Head of caudate nucleus (tissue), 42 donors: ENCODE data around the gene NFKBIE.

Source experiments
- DNase-seq, 42 donors: peaks; one replicate each; pipeline versions ENCODE4 v3.0.0 to v3.0.0-alpha.2; 2020 to 2021; ENCODE audit warnings: mixed read lengths in 7 of 42
- intact Hi-C: fragments of 100-400 bp; cut with DNase I; formaldehyde crosslinking; loops from one replicate; pipeline ENCODE4 v1.15.0; 2022

Gene NFKBIE

DNA sequence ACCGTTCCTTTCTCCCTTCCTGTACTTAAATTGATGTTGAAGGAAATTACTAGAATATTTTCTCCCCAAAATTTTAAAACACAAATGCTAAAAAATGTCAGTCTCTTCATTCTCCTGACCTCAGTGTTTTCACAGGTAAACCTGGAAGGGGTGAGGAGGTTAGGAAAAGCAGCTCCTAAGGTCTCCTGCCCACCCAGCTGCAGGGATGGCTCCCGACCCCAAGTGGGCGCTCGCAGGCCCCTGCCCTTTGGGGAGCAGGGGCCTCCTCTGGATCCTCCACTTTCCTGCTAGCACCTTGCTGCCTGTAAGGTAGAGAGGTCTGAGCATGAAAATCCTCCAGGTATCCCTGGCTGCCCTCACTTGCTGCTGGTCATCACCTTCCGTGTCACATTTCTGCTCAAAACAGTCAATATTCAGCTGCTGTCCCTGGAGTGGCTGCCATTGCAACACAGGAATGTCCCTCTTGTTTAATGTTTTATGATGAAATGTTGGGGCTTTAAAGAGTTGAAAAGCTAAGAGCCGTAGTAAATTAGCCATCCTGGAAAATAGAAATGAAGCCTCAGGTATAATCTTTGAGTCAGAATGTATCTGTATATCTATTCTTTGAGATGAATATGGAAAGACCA lies 29.3 kb downstream of the NFKBIE start:
- DNase-seq: peak in 1 of 42 donors; percentile 6
- intact Hi-C loops: loop anchor here (2.0 to 10.0 kb wide), 2 partner anchors 63 to 131 kb away; no protein-coding TSS in a partner anchor

DNA sequence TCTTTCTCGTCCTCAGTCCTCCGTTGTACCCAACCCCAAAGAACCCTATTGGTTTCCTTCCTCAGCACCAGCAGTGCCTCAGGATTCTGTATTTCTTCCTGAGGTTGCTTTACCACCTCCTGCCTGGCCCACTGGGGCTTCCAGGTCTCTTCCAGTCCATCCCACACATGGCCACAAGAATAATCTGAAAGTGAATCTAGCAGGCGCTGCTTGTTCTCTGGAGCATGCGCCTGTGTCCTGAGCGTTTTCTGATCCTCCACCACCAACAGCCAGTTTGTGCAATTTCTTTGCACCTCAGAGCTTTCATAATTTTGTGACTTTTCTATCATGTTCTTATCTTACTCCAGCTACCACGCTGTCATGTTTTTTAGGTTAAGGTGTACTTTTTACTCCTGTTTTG lies 30.1 kb downstream of the NFKBIE start:
- intact Hi-C loops: loop anchor here (2.0 to 10.0 kb wide), 2 partner anchors 62 to 130 kb away; no protein-coding TSS in a partner anchor

DNA sequence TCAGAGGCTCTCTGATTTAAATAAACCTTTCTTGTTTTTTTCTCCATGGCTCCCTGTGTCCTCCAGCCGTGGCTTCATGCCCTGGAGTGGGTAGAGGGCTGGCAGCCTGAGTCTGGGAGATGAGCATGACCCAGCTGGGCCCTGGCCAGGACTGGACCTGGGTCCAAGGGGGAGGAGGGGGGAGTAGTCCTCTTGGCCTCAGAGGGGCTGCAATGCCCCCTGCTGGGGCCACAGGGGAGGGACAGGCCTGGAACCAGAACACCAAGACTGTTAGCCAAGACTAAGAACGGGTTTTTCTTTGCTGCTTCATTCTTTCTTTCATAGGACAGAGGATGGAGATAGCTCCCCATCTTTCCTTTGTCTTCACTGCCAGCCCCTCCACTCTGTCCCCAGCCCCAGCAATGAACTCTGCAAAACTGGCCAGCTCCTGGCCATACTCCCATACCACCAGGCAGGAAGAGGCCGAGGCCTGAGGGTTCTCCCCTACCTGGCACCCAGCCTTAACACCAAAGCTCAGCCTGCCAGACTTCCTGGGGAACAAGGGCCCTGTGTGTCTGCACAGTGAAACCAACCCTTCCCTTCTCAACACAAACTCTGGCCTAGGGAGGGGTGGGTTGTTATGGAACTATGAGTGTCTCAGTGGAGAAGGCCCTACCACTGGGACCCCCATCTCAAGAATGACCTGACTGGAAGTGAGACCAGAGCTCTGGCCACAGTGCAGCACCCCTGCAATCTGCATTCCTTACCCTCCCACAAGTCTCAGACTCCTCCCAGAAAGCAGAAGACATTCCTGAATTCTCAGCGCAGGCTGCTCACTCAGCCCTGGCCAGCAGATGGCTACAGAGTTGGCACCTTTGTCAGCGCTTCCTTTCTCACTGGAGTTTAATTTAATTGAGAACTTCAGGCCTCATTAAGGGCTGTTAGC lies 31.0 kb downstream of the NFKBIE start:
- DNase-seq: peak; percentile 79 to 97 (median 90)
- intact Hi-C loops: loop anchor here (2.0 to 10.0 kb wide), 2 partner anchors 62 to 130 kb away; no protein-coding TSS in a partner anchor

More for the DNA sequence above, 30.1 kb downstream of the NFKBIE start:
- DNase-seq: no peak

DNA sequence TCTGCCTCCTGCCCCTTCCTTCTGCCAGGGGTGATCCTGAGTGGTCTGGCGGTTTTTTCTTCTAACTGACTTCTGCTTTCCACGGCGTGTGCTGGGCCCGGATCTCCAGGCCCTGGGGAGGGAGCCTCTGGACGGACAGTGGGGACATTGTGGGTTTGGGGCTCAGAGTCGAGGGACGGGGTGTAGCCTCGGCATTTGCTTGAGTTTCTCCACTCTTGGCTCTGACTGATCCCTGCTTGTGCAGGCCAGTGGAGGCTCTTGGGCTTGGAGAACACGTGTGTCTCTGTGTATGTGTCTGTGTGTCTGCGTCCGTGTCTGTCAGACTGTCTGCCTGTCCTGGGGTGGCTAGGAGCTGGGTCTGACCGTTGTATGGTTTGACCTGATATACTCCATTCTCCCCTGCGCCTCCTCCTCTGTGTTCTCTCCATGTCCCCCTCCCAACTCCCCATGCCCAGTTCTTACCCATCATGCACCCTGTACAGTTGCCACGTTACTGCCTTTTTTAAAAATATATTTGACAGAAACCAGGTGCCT lies 31.7 kb downstream of the NFKBIE start:
- intact Hi-C loops: loop anchor here (2.0 to 10.0 kb wide), 2 partner anchors 61 to 129 kb away; no protein-coding TSS in a partner anchor
- no peak for DNase-seq

DNA sequence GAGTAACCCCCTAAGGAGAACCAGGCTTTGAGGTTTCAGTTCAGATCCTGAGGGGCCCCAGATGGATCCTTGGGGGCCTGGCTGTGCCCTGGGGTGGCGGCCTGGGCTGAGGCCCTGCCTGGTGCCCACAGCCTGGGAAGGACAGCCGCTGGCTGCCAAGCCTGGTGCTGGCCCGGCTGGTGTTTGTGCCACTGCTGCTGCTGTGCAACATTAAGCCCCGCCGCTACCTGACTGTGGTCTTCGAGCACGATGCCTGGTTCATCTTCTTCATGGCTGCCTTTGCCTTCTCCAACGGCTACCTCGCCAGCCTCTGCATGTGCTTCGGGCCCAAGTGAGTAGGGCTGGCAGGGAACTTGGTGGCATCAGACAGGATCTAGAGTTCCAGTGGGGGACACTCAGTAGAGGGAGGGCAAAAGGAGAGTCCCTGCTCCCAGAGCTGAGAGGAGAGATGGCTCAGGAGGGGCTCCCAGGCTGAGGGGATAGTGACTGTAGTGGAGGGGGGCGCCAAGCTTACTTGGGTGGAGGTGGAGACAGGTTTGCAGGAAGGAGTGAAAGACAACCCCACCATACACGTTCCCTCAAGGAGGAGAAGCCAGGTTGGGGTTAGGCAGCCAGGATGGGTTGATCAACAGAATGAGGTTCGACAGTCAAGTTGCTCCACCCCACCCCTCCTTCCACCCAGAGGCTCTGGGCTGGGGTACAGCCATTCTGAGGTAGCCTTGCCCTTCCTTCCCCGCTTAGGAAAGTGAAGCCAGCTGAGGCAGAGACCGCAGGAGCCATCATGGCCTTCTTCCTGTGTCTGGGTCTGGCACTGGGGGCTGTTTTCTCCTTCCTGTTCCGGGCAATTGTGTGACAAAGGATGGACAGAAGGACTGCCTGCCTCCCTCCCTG lies 32.4 kb downstream of the NFKBIE start:
- peak in 1 of 42 donors; percentile 34 for DNase-seq
- intact Hi-C loops: loop anchor here (10.0 kb wide), 1 partner anchor 128 kb away; no protein-coding TSS in a partner anchor

DNA sequence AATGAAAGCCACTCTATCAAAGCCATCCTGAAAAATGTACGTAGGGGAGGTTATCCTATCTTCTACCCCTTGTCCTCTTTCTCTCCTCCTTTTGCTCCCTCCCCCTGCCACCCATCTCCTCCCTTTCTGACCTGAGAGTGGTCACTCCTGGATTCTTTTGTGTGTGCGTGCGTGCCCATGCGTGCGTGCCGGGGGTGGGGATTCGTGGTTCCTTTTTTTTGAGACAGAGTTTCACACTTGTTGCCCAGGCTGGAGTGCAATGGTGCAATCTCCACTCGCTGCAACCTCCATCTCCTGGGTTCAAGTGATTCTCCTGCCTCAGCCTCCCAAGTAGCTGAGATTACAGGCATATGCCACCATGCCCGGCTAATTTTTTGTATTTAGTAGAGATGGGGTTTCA lies 33.9 kb downstream of the NFKBIE start:
- peak in 1 of 42 donors; percentile 24 for DNase-seq
- intact Hi-C loops: loop anchor here (10.0 kb wide), 1 partner anchor 127 kb away; no protein-coding TSS in a partner anchor

DNA sequence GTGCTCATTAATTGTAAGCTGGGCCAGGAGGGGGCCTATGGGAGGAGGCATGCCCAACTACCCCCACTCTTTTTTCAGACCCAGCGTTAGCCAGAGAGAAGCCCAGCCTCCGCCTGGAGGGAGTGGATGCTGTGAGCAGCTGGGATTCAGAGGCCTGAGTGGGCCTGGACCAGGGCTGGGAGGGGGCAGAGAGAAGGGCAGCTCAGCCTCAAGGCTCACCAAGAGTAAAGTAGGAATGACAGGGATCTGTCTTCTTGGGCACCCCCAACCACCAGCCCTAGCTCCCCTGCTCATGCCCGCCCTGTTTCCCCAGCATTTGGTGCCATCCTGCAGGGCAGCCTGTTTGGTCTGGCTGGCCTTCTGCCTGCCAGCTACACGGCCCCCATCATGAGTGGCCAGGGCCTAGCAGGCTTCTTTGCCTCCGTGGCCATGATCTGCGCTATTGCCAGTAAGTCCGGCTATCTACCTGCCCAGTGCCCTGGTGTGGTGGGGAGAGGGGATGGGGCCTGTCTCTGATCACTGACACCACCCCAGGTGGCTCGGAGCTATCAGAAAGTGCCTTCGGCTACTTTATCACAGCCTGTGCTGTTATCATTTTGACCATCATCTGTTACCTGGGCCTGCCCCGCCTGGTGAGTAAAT lies 35.2 kb downstream of the NFKBIE start:
- DNase-seq: no peak
- intact Hi-C loops: loop anchor here (10.0 kb wide), 1 partner anchor 125 kb away; no protein-coding TSS in a partner anchor

DNA sequence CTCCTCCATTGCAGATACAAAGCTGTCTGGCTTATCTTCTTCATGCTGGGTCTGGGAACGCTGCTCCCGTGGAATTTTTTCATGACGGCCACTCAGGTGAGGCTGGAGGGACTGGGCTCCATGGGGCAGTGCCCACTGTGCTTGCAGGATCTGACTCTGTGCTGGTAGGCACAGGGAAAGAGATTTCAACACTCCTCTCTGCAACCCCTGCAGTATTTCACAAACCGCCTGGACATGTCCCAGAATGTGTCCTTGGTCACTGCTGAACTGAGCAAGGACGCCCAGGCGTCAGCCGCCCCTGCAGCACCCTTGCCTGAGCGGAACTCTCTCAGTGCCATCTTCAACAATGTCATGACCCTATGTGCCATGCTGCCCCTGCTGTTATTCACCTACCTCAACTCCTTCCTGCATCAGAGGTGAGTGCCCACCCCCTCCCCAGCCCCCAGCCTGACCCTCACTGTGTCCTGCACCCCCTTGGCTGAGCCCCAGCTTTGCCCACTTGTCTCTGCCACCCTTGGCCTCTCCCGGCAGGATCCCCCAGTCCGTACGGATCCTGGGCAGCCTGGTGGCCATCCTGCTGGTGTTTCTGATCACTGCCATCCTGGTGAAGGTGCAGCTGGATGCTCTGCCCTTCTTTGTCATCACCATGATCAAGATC lies 35.8 kb downstream of the NFKBIE start:
- DNase-seq: peak in 1 of 42 donors; percentile 20
- intact Hi-C loops: loop anchor here (10.0 kb wide), 1 partner anchor 125 kb away; no protein-coding TSS in a partner anchor

- intact Hi-C loops: no loop called here
- DNase-seq: peak in 1 of 42 donors; percentile 3
Observed at GRCh38 chr6:44228836-44229235, 36.5 kb downstream of the NFKBIE start.

DNA sequence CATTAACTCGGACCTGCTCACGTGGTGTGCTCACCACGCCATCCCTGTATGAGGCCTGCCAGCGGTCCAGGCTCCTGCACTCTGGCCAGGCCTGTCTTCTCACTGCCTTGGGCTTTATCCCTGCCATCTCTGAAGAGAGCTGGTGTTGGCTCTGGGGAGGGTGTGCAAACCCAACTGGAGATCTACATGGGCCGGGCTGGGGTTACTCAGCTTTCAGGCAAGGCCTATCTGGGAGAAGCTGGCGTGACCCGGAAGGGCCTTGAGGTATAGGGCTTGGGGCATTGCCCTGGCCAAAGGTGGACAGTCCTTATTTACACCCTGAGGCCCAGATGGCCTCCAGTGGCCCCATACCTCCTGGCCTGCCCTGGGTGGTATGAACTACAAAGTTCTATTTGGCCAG lies 36.9 kb downstream of the NFKBIE start:
- peak in 1 of 42 donors; percentile 17 for DNase-seq
- intact Hi-C loops: no loop called here

GRCh38 chr6:44228031-44228430 lies 37.3 kb downstream of the NFKBIE start:
- DNase-seq: peak in 1 of 42 donors; percentile 9
- intact Hi-C loops: no loop called here

DNA sequence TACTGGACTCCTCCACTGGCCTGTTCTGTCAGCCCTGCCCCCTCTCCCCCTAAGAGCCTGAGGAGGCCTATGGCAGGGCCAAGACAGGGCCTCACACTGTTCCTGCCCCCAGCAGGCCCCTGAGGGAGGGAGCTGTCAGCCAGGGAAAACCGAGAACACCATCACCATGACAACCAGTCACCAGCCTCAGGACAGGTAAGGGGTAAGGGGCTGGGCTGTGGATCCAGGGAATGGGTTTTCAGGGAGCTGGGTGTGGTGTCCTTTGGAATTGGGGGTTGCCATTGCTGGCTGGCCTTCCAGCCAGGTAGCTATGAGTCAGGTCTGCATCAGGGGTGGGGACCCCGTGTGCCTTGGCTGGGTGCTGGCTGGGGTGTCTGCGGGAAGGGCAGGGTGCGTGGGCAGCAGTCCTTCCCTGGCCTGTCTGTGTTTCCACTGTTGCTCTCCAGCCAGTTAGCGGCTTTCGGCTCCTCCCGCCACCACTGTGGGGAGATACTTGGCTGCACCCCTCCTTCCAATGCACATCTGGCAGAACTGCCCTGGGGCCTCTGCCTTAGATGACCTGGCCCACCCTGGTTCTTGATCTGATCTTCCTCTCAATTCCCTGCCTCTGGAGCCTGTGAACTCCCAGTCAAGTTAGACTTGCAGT lies 38.1 kb downstream of the NFKBIE start:
- DNase-seq: peak in 2 of 42 donors; percentile 10 to 30
- intact Hi-C loops: no loop called here

DNA sequence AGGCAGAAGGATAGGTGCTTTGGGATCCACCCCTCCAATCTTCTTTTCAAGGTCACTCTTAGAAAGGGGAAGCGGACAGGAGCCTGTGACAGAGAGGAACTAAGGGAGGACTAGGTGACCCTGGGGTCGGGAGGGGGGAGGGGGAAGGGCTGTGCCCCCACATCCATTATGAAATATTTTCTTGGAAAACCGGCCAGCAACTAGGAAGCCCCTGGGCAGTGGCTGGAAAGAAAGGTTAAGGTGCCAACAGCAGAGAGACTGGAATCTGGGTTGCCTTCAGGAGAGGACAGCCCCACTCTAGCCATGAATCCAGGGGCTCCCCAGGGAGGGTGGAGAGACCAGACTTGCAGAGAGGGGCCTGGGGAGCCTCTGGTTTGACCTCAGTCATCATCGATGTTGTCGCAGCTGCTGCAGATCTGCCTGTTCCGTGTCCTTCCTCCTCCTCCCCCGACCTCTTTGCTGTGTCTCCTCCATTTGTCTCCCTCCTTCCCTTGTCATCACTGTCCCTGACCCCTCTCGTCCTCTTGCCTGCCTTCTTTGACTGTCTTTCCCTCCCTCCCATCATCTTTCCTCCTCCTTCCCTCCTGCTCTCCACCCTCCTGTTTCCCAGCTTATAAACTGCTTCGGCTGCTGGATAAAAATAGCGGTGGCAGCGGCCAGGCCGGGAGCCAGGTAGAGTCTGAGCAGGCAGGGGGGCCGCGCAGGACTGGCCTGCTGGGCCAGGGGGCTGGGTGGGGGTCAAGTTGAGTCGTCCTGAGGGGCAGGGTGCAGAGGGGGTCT lies 38.8 kb downstream of the NFKBIE start:
- intact Hi-C loops: no loop called here
- peak in 15 of 42 donors; percentile 22 to 71 (median 42) for DNase-seq

- intact Hi-C loops: no loop called here
- no peak for DNase-seq
Observed at GRCh38 chr6:44225579-44226325, 39.6 kb downstream of the NFKBIE start.

DNA sequence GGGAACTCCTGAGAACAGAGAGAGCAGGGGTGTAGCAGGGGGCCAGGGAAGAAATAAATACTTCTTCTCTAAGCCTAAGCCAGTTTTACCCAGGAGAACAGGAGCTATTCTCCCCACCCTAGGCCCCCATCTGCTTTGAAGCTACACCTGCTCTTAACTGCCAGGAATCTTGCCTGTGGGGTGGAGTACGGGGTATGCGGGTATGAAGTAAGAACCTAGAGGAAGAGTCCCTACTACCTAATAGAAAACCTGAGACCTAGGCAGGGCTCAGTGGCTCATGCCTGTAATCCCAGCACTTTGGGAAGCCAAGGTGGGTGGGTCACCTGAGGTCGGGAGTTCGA lies 40.4 kb downstream of the NFKBIE start:
- no peak for DNase-seq
- intact Hi-C loops: no loop called here
